RWPE2 (cell line): Measurements from ENCODE around the gene DROSHA.

ENCODE experiments used
- ATAC-seq: fragments of 200-7000 bp; cut with Tn5 transposase; 3 replicates; pipeline ENCODE4 v1.9.1; 2021; ENCODE audit warnings: low read depth
- DNase-seq: peaks from one replicate; pipeline ENCODE4 v3.0.0-alpha.2; 2020; ENCODE audit warnings: low spot score
- H3K27ac ChIP-seq: fragments of 450-650 bp; 2 replicates; pipeline ENCODE4 v1.5.1; 2017; ENCODE audit warnings: mild to moderate bottlenecking; ENCODE audit not compliant: poor library complexity, severe bottlenecking
- H3K27me3 ChIP-seq: fragments of 250-450 bp; sonication (Bioruptor Pico); 2 replicates; pipeline ENCODE4 v1.5.1; 2021; ENCODE audit warnings: mild to moderate bottlenecking, moderate library complexity; ENCODE audit not compliant: insufficient read depth, poor library complexity, severe bottlenecking
- H3K36me3 ChIP-seq: fragments of 250-450 bp; sonication (Bioruptor Pico); 2 replicates; pipeline ENCODE4 v1.5.1; 2020; ENCODE audit warnings: low read depth, mild to moderate bottlenecking, moderate library complexity
- H3K4me1 ChIP-seq: fragments of 250-450 bp; sonication (Bioruptor Pico); 2 replicates; pipeline ENCODE4 v1.5.1; 2021; ENCODE audit warnings: mild to moderate bottlenecking, moderate library complexity; ENCODE audit not compliant: insufficient read depth, poor library complexity, severe bottlenecking
- H3K4me3 ChIP-seq: fragments of 250-450 bp; sonication (Bioruptor Pico); 2 replicates; pipeline ENCODE4 v1.5.1; 2021; ENCODE audit warnings: mild to moderate bottlenecking, moderate library complexity; ENCODE audit not compliant: severe bottlenecking
- H3K9me3 ChIP-seq: fragments of 250-450 bp; sonication (Bioruptor Pico); 2 replicates; pipeline ENCODE4 v1.5.1; 2021; ENCODE audit warnings: mild to moderate bottlenecking, moderate library complexity; ENCODE audit not compliant: severe bottlenecking
- TF ChIP-seq, protein P1 (sequence below): fragments of 450-650 bp; IDR thresholded peaks from one replicate; pipeline ENCODE4 v1.5.1; 2017; ENCODE audit warnings: mild to moderate bottlenecking, moderate library complexity; ENCODE audit not compliant: poor library complexity, severe bottlenecking

DROSHA gene

DNA sequence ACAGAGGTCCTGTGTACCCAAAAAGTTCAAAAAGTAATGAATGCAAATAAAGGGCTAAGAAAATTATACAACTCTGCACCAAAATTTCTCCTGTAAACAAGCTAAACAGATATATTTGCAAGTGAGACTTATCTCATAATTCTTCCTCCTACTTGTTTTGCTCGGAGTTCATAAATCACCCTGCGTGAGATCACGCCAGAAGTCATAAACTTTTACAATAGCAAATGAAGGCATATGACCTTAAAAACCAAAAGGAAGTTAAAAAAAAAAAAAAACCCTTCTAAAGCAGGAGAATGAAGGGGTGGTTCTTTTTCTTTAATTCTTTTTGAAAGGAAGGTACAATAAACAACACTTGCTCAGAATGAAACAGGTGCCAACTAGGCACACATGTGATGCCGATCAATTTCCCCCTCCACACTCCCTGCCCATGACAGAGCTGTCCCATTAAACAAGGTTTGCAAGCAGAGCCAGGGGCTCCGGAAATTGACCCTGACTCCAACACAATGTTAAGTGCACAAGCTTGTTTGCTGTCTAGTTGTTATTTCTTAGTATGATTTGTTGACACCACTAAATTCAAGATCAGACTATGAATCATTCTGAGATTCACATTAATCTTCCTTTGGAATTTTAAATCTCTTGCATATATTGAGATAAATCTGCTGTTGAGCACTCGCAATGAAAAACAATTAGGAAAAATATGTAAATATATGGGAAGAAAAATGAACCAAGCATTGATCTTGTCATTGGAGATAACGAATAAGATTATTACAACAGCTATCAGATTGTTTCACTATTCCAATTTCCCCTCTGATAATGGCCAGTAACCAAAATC lies 46.3 kb downstream of the DROSHA start:
- no peak for ATAC-seq
- peaks cover 67% of the 10 kb centered on the region for H3K36me3 ChIP-seq

GRCh38 chr5:31481531-31482165 lies 50.2 kb downstream of the DROSHA start:
- peak; percentile 35; the same call in 1 of the 3 replicates for ATAC-seq

More for the DNA sequence above, 46.3 kb downstream of the DROSHA start:
- Histone ChIP-seq H3K4me1 (no peaks in the 10 kb centered on the region), H3K4me3 (no peak overlapping the region), H3K27ac (no peak overlapping the region), H3K9me3 (no peaks in the 10 kb centered on the region), H3K27me3 (no peaks in the 10 kb centered on the region)
- DNase-seq = no peak
- TF ChIP-seq, protein P1, sequence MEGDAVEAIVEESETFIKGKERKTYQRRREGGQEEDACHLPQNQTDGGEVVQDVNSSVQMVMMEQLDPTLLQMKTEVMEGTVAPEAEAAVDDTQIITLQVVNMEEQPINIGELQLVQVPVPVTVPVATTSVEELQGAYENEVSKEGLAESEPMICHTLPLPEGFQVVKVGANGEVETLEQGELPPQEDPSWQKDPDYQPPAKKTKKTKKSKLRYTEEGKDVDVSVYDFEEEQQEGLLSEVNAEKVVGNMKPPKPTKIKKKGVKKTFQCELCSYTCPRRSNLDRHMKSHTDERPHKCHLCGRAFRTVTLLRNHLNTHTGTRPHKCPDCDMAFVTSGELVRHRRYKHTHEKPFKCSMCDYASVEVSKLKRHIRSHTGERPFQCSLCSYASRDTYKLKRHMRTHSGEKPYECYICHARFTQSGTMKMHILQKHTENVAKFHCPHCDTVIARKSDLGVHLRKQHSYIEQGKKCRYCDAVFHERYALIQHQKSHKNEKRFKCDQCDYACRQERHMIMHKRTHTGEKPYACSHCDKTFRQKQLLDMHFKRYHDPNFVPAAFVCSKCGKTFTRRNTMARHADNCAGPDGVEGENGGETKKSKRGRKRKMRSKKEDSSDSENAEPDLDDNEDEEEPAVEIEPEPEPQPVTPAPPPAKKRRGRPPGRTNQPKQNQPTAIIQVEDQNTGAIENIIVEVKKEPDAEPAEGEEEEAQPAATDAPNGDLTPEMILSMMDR = no peak

GRCh38 chr5:31479706-31480105 lies 52.2 kb downstream of the DROSHA start:
- Histone ChIP-seq H3K4me1 (no peaks in the 10 kb centered on the region), H3K9me3 (no peaks in the 10 kb centered on the region), H3K27me3 (no peaks in the 10 kb centered on the region), H3K27ac (no peak overlapping the region), H3K36me3 (peaks cover 36% of the 10 kb centered on the region), H3K4me3 (no peak overlapping the region)
- DNase-seq = no peak
- ATAC-seq = no peak
- TF ChIP-seq, protein P1 = no peak

More at GRCh38 chr5:31481531-31482165, 50.2 kb downstream of the DROSHA start:
- H3K27me3 ChIP-seq = no peaks in the 10 kb centered on the region
- no peaks in the 10 kb centered on the region for H3K9me3 ChIP-seq
- no peak for DNase-seq
- no peak overlapping the region for H3K27ac ChIP-seq
- peaks cover 53% of the 10 kb centered on the region for H3K36me3 ChIP-seq
- H3K4me1 ChIP-seq = no peaks in the 10 kb centered on the region
- TF ChIP-seq, protein P1 = no peak
- H3K4me3 ChIP-seq = no peak overlapping the region

GRCh38 chr5:31478901-31479300 lies 53.0 kb downstream of the DROSHA start:
- TF ChIP-seq, protein P1 = no peak
- no peak for ATAC-seq

More at GRCh38 chr5:31478901-31479300, 53.0 kb downstream of the DROSHA start:
- Histone ChIP-seq H3K36me3 (peaks cover 36% of the 10 kb centered on the region), H3K27me3 (no peaks in the 10 kb centered on the region), H3K9me3 (no peaks in the 10 kb centered on the region), H3K4me1 (no peaks in the 10 kb centered on the region), H3K4me3 (no peak overlapping the region), H3K27ac (no peak overlapping the region)
- DNase-seq = no peak
